CD4-positive, alpha-beta T cell treated with Interleukin-15 for 1 hour (primary cell): ENCODE data around the gene SYTL2.

Experiments
- DNase-seq: peaks from one replicate; pipeline ENCODE4 v3.0.0-alpha.2; 2020

Gene SYTL2

DNA sequence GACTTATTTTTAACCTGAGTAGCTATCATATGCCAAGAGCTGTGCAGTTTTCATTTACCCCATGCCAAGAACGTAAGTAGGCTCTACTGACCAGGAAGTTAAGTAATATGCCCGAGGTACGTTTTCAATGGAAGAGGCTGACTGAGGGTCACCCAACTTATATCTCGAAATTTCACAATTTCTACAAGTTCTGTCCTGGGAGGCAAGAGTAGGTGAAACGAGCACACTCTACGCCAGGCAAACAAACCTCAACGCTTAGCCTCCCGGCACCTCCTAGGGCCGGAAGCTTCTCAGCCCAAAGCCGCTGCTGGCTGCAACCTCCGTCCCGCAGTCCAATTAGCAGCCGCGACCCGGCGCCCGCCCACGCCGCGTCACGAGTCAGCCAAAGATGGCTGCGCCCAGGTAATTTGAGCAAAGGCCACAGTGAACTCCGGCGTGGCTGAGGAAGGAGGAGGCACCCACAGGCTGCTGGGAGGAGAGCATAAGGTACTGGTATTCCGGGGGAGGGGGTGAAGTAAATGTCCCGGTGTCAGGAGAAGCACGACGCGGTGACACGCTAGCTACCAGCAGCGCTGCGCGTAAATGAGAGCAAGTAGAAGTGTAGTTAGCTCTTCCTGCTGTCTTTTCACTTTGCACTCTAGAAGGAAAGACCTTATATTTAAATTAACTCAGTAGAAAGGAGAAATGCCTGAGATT lies 163.2 kb downstream of the SYTL2 start, which contains the start of gene TMEM126A:
TMEM126A (plus strand) TSS at position 364 of the 696 bp plus-strand sequence. CDS start 2,289 bp downstream, outside the sequence.
- peak; percentile 86 for DNase-seq

DNA sequence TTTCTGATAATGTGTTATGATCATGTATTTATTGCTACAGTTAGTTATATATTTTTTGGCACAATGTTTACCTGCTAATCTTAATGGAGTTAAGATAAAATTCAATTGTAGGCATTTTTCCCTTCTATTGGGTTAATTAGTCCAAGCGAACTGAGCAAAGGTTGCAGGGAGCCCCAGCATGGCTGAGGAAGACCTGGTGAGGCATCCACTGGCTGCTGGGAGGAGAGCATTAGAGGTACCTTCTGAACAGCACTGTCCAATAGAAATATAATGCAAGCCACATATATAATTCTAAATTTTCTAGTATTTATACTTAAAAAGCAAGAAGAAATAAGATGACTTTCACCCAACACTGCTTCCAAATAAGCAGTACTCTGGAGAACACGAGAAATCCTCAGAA lies 163.9 kb downstream of the SYTL2 start:
- DNase-seq = no peak
